Mononuclear cell (primary cell): ENCODE measurements around the gene TRIM29. TPM values are rescaled to one million over a fixed set of nuclear protein-coding genes. Genes with fewer than 3 reads are reported as not detected.
"Not testable (repeated sequence)": the region's sequence is repeated elsewhere in the genome, so short reads cannot be mapped to it uniquely, and the experiment has no call there.

Experiments
- H3K27me3 ChIP-seq: 2 replicates; pipeline ENCODE4 v1.6.0; 2011; ENCODE audit warnings: low read length, control low read depth; ENCODE audit not compliant: insufficient read depth
- H3K4me1 ChIP-seq: 2 replicates; pipeline ENCODE4 v1.5.1; 2011; ENCODE audit warnings: mild to moderate bottlenecking, low read length, control low read depth; ENCODE audit not compliant: insufficient read depth
- H3K4me3 ChIP-seq: 2 replicates; pipeline ENCODE4 v1.5.1; 2011; ENCODE audit warnings: mild to moderate bottlenecking, low read length, moderate library complexity
- H3K9me3 ChIP-seq: 2 replicates; pipeline ENCODE4 v1.5.1; 2011; ENCODE audit warnings: low read depth, mild to moderate bottlenecking, control low read depth, low read length
- total RNA-seq: library from RNA; depleted of rRNA; stranded (reverse); fragments of >200 nt; gene quantifications from one replicate; pipeline ENCODE4 v1.2.3, GENCODE V29; 2012

Gene TRIM29
- total RNA-seq: not detected

- no peaks in the 10 kb centered on the region for H3K9me3 ChIP-seq
- H3K4me3 ChIP-seq: no peak within 1 kb of the TSS
- no peaks in the 10 kb centered on the region for H3K4me1 ChIP-seq
- H3K27me3 ChIP-seq: no peaks in the 10 kb centered on the region
Observed at GRCh38 chr11:120137611-120138521, at the start of gene TRIM29. TSS of gene TRIM29 (minus strand) at chr11:120138113. CDS start at chr11:120138031, 82 bp downstream.

- no peaks in the 10 kb centered on the region for H3K27me3 ChIP-seq
- no peak overlapping the region for H3K4me3 ChIP-seq
- H3K4me1 ChIP-seq: no peaks in the 10 kb centered on the region
- no peaks in the 10 kb centered on the region for H3K9me3 ChIP-seq
Observed at GRCh38 chr11:120186774-120187591, 49.1 kb upstream of the TRIM29 start.

GRCh38 chr11:120186456-120186773 lies 48.5 kb upstream of the TRIM29 start:
- no peaks in the 10 kb centered on the region for H3K9me3 ChIP-seq
- H3K4me3 ChIP-seq: no peak overlapping the region
- H3K4me1 ChIP-seq: no peaks in the 10 kb centered on the region
- no peaks in the 10 kb centered on the region for H3K27me3 ChIP-seq

GRCh38 chr11:120185706-120186455 lies 48.0 kb upstream of the TRIM29 start:
- Histone ChIP-seq H3K27me3 (no peaks in the 10 kb centered on the region), H3K9me3 (no peaks in the 10 kb centered on the region), H3K4me1 (peaks cover 4% of the 10 kb centered on the region), H3K4me3 (no peak overlapping the region)

GRCh38 chr11:120184946-120185705 lies 47.2 kb upstream of the TRIM29 start:
- H3K4me3 ChIP-seq: no peak overlapping the region
- H3K27me3 ChIP-seq: no peaks in the 10 kb centered on the region
- H3K9me3 ChIP-seq: no peaks in the 10 kb centered on the region
- peaks cover 11% of the 10 kb centered on the region for H3K4me1 ChIP-seq

- H3K4me3 ChIP-seq: no peak overlapping the region
- no peaks in the 10 kb centered on the region for H3K27me3 ChIP-seq
- H3K4me1 ChIP-seq: peaks cover 12% of the 10 kb centered on the region
- H3K9me3 ChIP-seq: no peaks in the 10 kb centered on the region
Observed at GRCh38 chr11:120184371-120184945, 46.5 kb upstream of the TRIM29 start.

- peaks cover 12% of the 10 kb centered on the region for H3K4me1 ChIP-seq
- H3K4me3 ChIP-seq: no peak overlapping the region
- no peaks in the 10 kb centered on the region for H3K9me3 ChIP-seq
- H3K27me3 ChIP-seq: no peaks in the 10 kb centered on the region
Observed at GRCh38 chr11:120183701-120184141, 45.8 kb upstream of the TRIM29 start.

- Histone ChIP-seq H3K4me3 (no peak overlapping the region), H3K27me3 (no peaks in the 10 kb centered on the region), H3K4me1 (peaks cover 12% of the 10 kb centered on the region), H3K9me3 (no peaks in the 10 kb centered on the region)
Observed at GRCh38 chr11:120182790-120183491, 45.0 kb upstream of the TRIM29 start.

- Histone ChIP-seq H3K4me3 (no peak overlapping the region), H3K27me3 (no peaks in the 10 kb centered on the region), H3K4me1 (peaks cover 12% of the 10 kb centered on the region), H3K9me3 (no peaks in the 10 kb centered on the region)
Observed at GRCh38 chr11:120182372-120182771, 44.5 kb upstream of the TRIM29 start.

- Histone ChIP-seq H3K9me3 (no peaks in the 10 kb centered on the region), H3K27me3 (no peaks in the 10 kb centered on the region), H3K4me3 (no peak overlapping the region), H3K4me1 (peaks cover 12% of the 10 kb centered on the region)
Observed at GRCh38 chr11:120181376-120181975, 43.6 kb upstream of the TRIM29 start.

GRCh38 chr11:120180551-120181232 lies 42.8 kb upstream of the TRIM29 start:
- Histone ChIP-seq H3K9me3 (no peaks in the 10 kb centered on the region), H3K4me1 (peaks cover 12% of the 10 kb centered on the region), H3K4me3 (no peak overlapping the region), H3K27me3 (no peaks in the 10 kb centered on the region)

GRCh38 chr11:120180063-120180462 lies 42.1 kb upstream of the TRIM29 start:
- H3K27me3 ChIP-seq, H3K4me3 ChIP-seq, H3K9me3 ChIP-seq: not testable (repeated sequence)
- peaks cover 12% of the 10 kb centered on the region for H3K4me1 ChIP-seq
